H1 (cell line): ENCODE data around the gene TNS3. TPM values are rescaled to one million over a fixed set of nuclear protein-coding genes. Genes with fewer than 3 reads are reported as not detected.

ENCODE experiments used
- CTCF ChIA-PET: fragments of 300-600 bp; sonication (Branson Sonifier 250); formaldehyde crosslinking; loops from one replicate; lab custom pipeline; 2021; ENCODE audit not compliant: partially characterized antibody; lab: Charles Lee
- POLR2A ChIA-PET: fragments of 300-600 bp; sonication (Branson Sonifier 250); formaldehyde crosslinking; loops from one replicate; lab custom pipeline; 2021; ENCODE audit warnings: inconsistent platforms; ENCODE audit not compliant: partially characterized antibody; lab: Charles Lee
- DNase-seq, 2 experiments: peaks; one replicate each; pipeline versions ENCODE4 v3.0.0 to v3.0.0-alpha.2; 2010 to 2022; ENCODE audit warnings: low spot score in 2 of 2, low read depth in 1 of 2, mixed read lengths in 1 of 2
- FAIRE-seq: peaks from 2 replicates; lab custom pipeline; 2011; peaks lifted over from hg19 to GRCh38; lab: Jason Lieb, UNC
- H2AFZ ChIP-seq: 2 replicates; pipeline ENCODE4 v1.8.1; 2012; ENCODE audit warnings: low read length, inconsistent platforms
- H2AK5ac ChIP-seq: 2 replicates; pipeline ENCODE4 v1.6.1; 2013; ENCODE audit warnings: low read depth, low read length
- H2BK120ac ChIP-seq: replicated peaks from 2 replicates; pipeline ENCODE3; 2013; ENCODE audit warnings: low read depth, low read length, inconsistent platforms
- H2BK12ac ChIP-seq: 2 replicates; pipeline ENCODE4 v1.6.1; 2013; ENCODE audit warnings: low read depth, low read length
- H2BK15ac ChIP-seq: 2 replicates; pipeline ENCODE4 v1.6.1; 2013; ENCODE audit warnings: low read length
- H2BK20ac ChIP-seq: 2 replicates; pipeline ENCODE4 v1.6.1; 2013; ENCODE audit warnings: low read length
- H2BK5ac ChIP-seq: 2 replicates; pipeline ENCODE4 v1.6.1; 2013; ENCODE audit warnings: low read depth, low read length
- H3K14ac ChIP-seq: 2 replicates; pipeline ENCODE4 v1.6.1; 2013; ENCODE audit warnings: inconsistent platforms; ENCODE audit not compliant: insufficient read length
- H3K18ac ChIP-seq: 2 replicates; pipeline ENCODE4 v1.6.1; 2013; ENCODE audit warnings: low read length; ENCODE audit errors: extremely low read depth
- H3K23ac ChIP-seq: 2 replicates; pipeline ENCODE4 v1.6.1; 2013; ENCODE audit warnings: inconsistent platforms; ENCODE audit not compliant: insufficient read length
- H3K23me2 ChIP-seq: 2 replicates; pipeline ENCODE4 v1.6.1; 2013; ENCODE audit warnings: low read depth, low read length
- H3K27ac ChIP-seq: 2 replicates; pipeline ENCODE4 v1.6.1; 2011; ENCODE audit warnings: low read depth, low read length, inconsistent platforms
- H3K27me3 ChIP-seq, 4 experiments: replicated peaks in 1 of 4; 1 replicate in 1 of 4; 2 replicates in 3 of 4; pipeline versions ENCODE4 v1.6.1 to v1.8.1; 2011 to 2013; ENCODE audit warnings: low read length in 3 of 4, mild to moderate bottlenecking in 3 of 4, inconsistent platforms in 2 of 4, mixed read lengths in 2 of 4, moderate library complexity in 1 of 4; ENCODE audit not compliant: control insufficient read depth in 3 of 4, insufficient read depth in 3 of 4; ENCODE audit errors: extremely low read depth in 1 of 4
- H3K36me3 ChIP-seq, 4 experiments: 2 replicates each; pipeline versions ENCODE4 v1.6.1 to v1.8.1; 2011 to 2013; ENCODE audit warnings: mild to moderate bottlenecking in 4 of 4, low read length in 3 of 4, moderate library complexity in 2 of 4, control low read depth in 1 of 4, inconsistent platforms in 1 of 4; ENCODE audit not compliant: insufficient read depth in 4 of 4, control insufficient read depth in 2 of 4
- H3K4ac ChIP-seq: replicated peaks from 2 replicates; pipeline ENCODE3; 2013; ENCODE audit warnings: low read length, low read depth, mixed read lengths, inconsistent platforms; ENCODE audit not compliant: insufficient read length
- H3K4me1 ChIP-seq, 4 experiments: replicated peaks in 1 of 4; 1 replicate in 1 of 4; 2 replicates in 3 of 4; pipeline versions ENCODE4 v1.6.1 to v1.8.1; 2011 to 2013; ENCODE audit warnings: low read length in 3 of 4, inconsistent platforms in 2 of 4, mixed read lengths in 1 of 4; ENCODE audit not compliant: insufficient read depth in 4 of 4, control insufficient read depth in 3 of 4
- H3K4me2 ChIP-seq, 2 experiments: 2 replicates each; pipeline versions ENCODE4 v1.6.1 to v1.8.1; 2011 to 2013; ENCODE audit warnings: low read depth in 2 of 2, low read length in 2 of 2, control low read depth in 1 of 2, inconsistent platforms in 1 of 2, mild to moderate bottlenecking in 1 of 2; ENCODE audit not compliant: insufficient read depth in 1 of 2
- H3K4me3 ChIP-seq, 4 experiments: fragments of 200-600, 300-600 bp in 1 of 4; sonication (generic), shearing (Covaris generic), sonication (Bioruptor Twin) in 1 of 4; 2 replicates each; pipeline versions ENCODE4 v1.5.1 to v1.8.1; 2011 to 2016; ENCODE audit warnings: low read length in 4 of 4, low read depth in 3 of 4, control low read depth in 2 of 4, inconsistent platforms in 2 of 4, mild to moderate bottlenecking in 2 of 4, mixed read lengths in 1 of 4, moderate library complexity in 1 of 4; ENCODE audit not compliant: insufficient read depth in 2 of 4; ENCODE audit errors: extremely low read depth in 1 of 4
- H3K56ac ChIP-seq: replicated peaks from 2 replicates; pipeline ENCODE3; 2013; ENCODE audit warnings: low read depth, mild to moderate bottlenecking, mixed read lengths, low read length, inconsistent platforms; ENCODE audit not compliant: insufficient read length
- H3K79me1 ChIP-seq: 2 replicates; pipeline ENCODE4 v1.6.1; 2013; ENCODE audit warnings: low read depth, low read length, control low read depth
- H3K79me2 ChIP-seq, 2 experiments: 2 replicates each; pipeline versions ENCODE4 v1.6.1 to v1.8.1; 2012 to 2013; ENCODE audit warnings: low read length in 2 of 2, mild to moderate bottlenecking in 2 of 2, inconsistent platforms in 1 of 2; ENCODE audit not compliant: insufficient read depth in 2 of 2, control insufficient read depth in 1 of 2
- H3K9ac ChIP-seq, 4 experiments: replicated peaks in 1 of 4; 1 replicate in 1 of 4; 2 replicates in 3 of 4; pipeline versions ENCODE4 v1.6.1 to v1.8.1; 2011 to 2013; ENCODE audit warnings: low read depth in 3 of 4, low read length in 3 of 4, control low read depth in 2 of 4, mild to moderate bottlenecking in 2 of 4, moderate library complexity in 2 of 4, inconsistent platforms in 1 of 4; ENCODE audit errors: extremely low read depth in 1 of 4
- H3K9me3 ChIP-seq, 2 experiments: 2 replicates each; pipeline versions ENCODE4 v1.6.1 to v1.8.1; 2012 to 2013; ENCODE audit warnings: mild to moderate bottlenecking in 2 of 2, moderate library complexity in 2 of 2, control low read depth in 1 of 2, inconsistent platforms in 1 of 2, low read depth in 1 of 2, low read length in 1 of 2, mixed read lengths in 1 of 2; ENCODE audit not compliant: insufficient read depth in 2 of 2
- H4K20me1 ChIP-seq, 2 experiments: replicated peaks in 1 of 2; 2 replicates each; pipeline versions ENCODE3 to v1.8.1; 2011 to 2013; ENCODE audit warnings: inconsistent platforms in 2 of 2, low read length in 2 of 2, mild to moderate bottlenecking in 1 of 2; ENCODE audit not compliant: insufficient read depth in 2 of 2, control insufficient read depth in 1 of 2
- H4K5ac ChIP-seq: 2 replicates; pipeline ENCODE4 v1.6.1; 2013; ENCODE audit warnings: low read length, low read depth, mixed read lengths, inconsistent platforms; ENCODE audit not compliant: insufficient read length
- H4K8ac ChIP-seq: 2 replicates; pipeline ENCODE4 v1.8.0; 2013; ENCODE audit warnings: mild to moderate bottlenecking, moderate library complexity, low read length, inconsistent platforms; ENCODE audit not compliant: insufficient read depth; ENCODE audit errors: extremely low read depth
- H4K91ac ChIP-seq: replicated peaks from 2 replicates; pipeline ENCODE3; 2013; ENCODE audit warnings: low read length, mixed read lengths, inconsistent platforms; ENCODE audit not compliant: insufficient read length
- BACH1 ChIP-seq: IDR thresholded peaks from 2 replicates; pipeline ENCODE4 v1.6.1; 2012; ENCODE audit warnings: low read length, improper control_type of control experiment
- CHD1 ChIP-seq: IDR thresholded peaks from 2 replicates; pipeline ENCODE4 v1.6.1; 2012; ENCODE audit warnings: low read depth, low read length, improper control_type of control experiment
- CHD2 ChIP-seq: IDR thresholded peaks from 2 replicates; pipeline ENCODE4 v1.6.1; 2012; ENCODE audit warnings: low read length, improper control_type of control experiment
- CTBP2 ChIP-seq: IDR thresholded peaks from 2 replicates; pipeline ENCODE4 v1.7.0; 2011; ENCODE audit warnings: borderline replicate concordance, mild to moderate bottlenecking, moderate library complexity, mixed read lengths, low read length; ENCODE audit not compliant: insufficient read depth, insufficient read length
- EGR1 ChIP-seq: IDR thresholded peaks from 2 replicates; pipeline ENCODE4 v1.6.1; 2011; ENCODE audit warnings: low read depth, low read length, borderline replicate concordance
- GABPA ChIP-seq: IDR thresholded peaks from 2 replicates; pipeline ENCODE4 v1.6.1; 2011; ENCODE audit warnings: mild to moderate bottlenecking, low read length, moderate library complexity, borderline replicate concordance; ENCODE audit not compliant: insufficient read depth
- KDM1A ChIP-seq: fragments of 200-600, 300-600 bp; sonication (generic); IDR thresholded peaks from 2 replicates; pipeline ENCODE4 v1.7.1; 2016; ENCODE audit warnings: mild to moderate bottlenecking, low read length, borderline replicate concordance
- KDM5A ChIP-seq: fragments of 200-600 bp; IDR thresholded peaks from 2 replicates; pipeline ENCODE4 v1.7.1; 2012; ENCODE audit warnings: mild to moderate bottlenecking, low read length, inconsistent platforms, mixed read lengths
- RNF2 ChIP-seq: fragments of 200-900, 300-1000 bp; sonication (generic); IDR thresholded peaks from 2 replicates; pipeline ENCODE4 v1.7.1; 2016; ENCODE audit warnings: borderline replicate concordance, low read depth, mild to moderate bottlenecking, antibody characterized with exemption, low read length; ENCODE audit not compliant: poor library complexity, severe bottlenecking; ENCODE audit errors: missing control alignments
- TCF12 ChIP-seq: IDR thresholded peaks from 2 replicates; pipeline ENCODE4 v1.6.1; 2011; ENCODE audit warnings: low read depth, mild to moderate bottlenecking, low read length
- WGBS, 2 experiments: shearing (Covaris generic) in 1 of 2; methylation state at CpG; one replicate each; pipeline versions ENCODE4 v1.1.6 to v1.1.7; 2013 to 2015; ENCODE audit warnings: low lambda C conversion rate in 2 of 2, mixed read lengths in 2 of 2, inconsistent platforms in 1 of 2, low coverage in 1 of 2, missing lambda C conversion rate in 1 of 2; ENCODE audit not compliant: insufficient replicate concordance in 2 of 2, insufficient coverage in 1 of 2, insufficient read length in 1 of 2; ENCODE audit errors: extremely low coverage in 1 of 2, missing lambda C conversion rate in 1 of 2; 5-methylcytosine and 5-hydroxymethylcytosine counted together
- polyA plus RNA-seq, 7 experiments: library from polyadenylated mRNA; depleted of rRNA in 3 of 7; stranded (reverse) in 5 of 7; unstranded in 2 of 7; fragments of >200 nt in 5 of 7; fragments of 200-250 nt in 2 of 7; gene quantifications; 1 replicate in 5 of 7; 2 replicates in 1 of 7; 4 replicates in 1 of 7; pipeline versions ENCODE4 v1.2.1 to v1.2.3, GENCODE V29; 2011 to 2013; ENCODE audit warnings: missing spikeins in 2 of 7, mixed read lengths in 2 of 7
- total RNA-seq: library from RNA; stranded (reverse); fragmentation: NEBNext Ultra II Directional; extraction: Animal tissue kit (Norgen Biotek cat#: 25700); gene quantifications from 2 replicates; pipeline ENCODE4 v1.2.1, GENCODE V29; 2021
- TF ChIP-seq, protein P1 (sequence below), 3 experiments: IDR thresholded peaks; 1 replicate in 2 of 3; 2 replicates in 1 of 3; pipeline versions ENCODE4 v1.5.1 to v1.6.1; 2011; ENCODE audit warnings: low read length in 3 of 3, mild to moderate bottlenecking in 3 of 3, inconsistent platforms in 2 of 3, low read depth in 1 of 3, moderate library complexity in 1 of 3; ENCODE audit not compliant: insufficient read depth in 1 of 3; ENCODE audit errors: control extremely low read depth in 1 of 3

Gene TNS3
- total and polyA plus RNA-seq, 2 of the 8 experiments (the other 6 are each of a cell fraction or from before 2014, with no cell fraction given), result 11.9 to 24.2 TPM

DNA sequence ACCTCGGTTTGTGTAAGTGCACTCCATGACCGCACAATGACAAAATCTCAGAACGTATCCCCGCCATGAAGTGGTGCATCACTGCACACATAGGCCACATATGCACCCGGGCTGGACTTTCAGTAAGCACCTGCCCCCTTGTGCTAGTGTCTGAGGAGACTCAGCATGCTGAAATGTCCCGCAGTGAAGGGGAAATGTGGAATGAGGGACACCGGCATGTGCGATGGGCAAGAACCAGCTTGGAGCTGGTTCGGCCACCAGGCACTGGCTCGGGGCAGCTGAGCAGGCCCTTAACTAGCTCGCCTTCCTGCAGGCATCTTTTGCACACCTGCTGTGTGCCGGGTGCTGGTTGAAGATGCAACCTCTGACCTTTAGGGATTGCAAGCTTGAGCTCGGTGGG is 49.8 kb upstream of the TNS3 start:
- Histone ChIP-seq H2BK15ac (no peak overlapping the region), H2BK20ac (no peak overlapping the region), H3K79me2 (no peaks in the 10 kb centered on the region), H3K4me1 (peaks cover 0 to 17% (median 8%) of the 10 kb centered on the region in 4 experiments; a peak in 6 of 7 replicates), H3K9ac (no peak overlapping the region), H3K14ac (no peak overlapping the region), H4K91ac (no peak overlapping the region), H3K36me3 (no peaks in the 10 kb centered on the region), H3K9me3 (no peaks in the 10 kb centered on the region; a peak in 1 of 4 replicates), H3K18ac (no peak overlapping the region), H3K23ac (no peak overlapping the region), H2BK120ac (no peak overlapping the region), H3K56ac (no peak overlapping the region), H3K4me2 (no peak overlapping the region), H2BK12ac (no peak overlapping the region), H3K23me2 (peaks cover 3% of the 10 kb centered on the region; the same call in 1 of the 2 replicates), H2AFZ (no peak overlapping the region), H4K8ac (no peak overlapping the region; the same call in 1 of the 2 replicates), H3K27me3 (peaks cover 0 to 4% (median 0%) of the 10 kb centered on the region in 4 experiments; a peak in 3 of 7 replicates), H3K4ac (no peak overlapping the region), H3K4me3 (no peak overlapping the region), H3K27ac (no peak overlapping the region), H2BK5ac (0 out of 2 replicates have a peak overlapping the region, but pooled peaks have one; percentile 19), H4K20me1 (no peaks in the 10 kb centered on the region), H2AK5ac (no peak overlapping the region), H3K79me1 (no peaks in the 10 kb centered on the region), H4K5ac (no peak overlapping the region)
- ChIA-PET CTCF (interaction anchor here (0.7 to 1.0 kb wide), 3 partner anchors 22 to 271 kb away, joined by 3 to 4 read pairs (median 4); no protein-coding TSS in a partner anchor), POLR2A (no interaction called here)
- DNase-seq (no peak), FAIRE-seq (no peak)
- 90% methylated on average over 13 of the region's 13 CpGs; no CpG with 5 or more reads in 1 of the 2 experiments for WGBS, 2 experiments
- TF ChIP-seq CHD2 (no peak), GABPA (no peak), RNF2 (no peak), CHD1 (no peak), CTBP2 (no peak), BACH1 (no peak), TCF12 (no peak), EGR1 (no peak), KDM5A (no peak), KDM1A (no peak)
- TF ChIP-seq, protein P1, sequence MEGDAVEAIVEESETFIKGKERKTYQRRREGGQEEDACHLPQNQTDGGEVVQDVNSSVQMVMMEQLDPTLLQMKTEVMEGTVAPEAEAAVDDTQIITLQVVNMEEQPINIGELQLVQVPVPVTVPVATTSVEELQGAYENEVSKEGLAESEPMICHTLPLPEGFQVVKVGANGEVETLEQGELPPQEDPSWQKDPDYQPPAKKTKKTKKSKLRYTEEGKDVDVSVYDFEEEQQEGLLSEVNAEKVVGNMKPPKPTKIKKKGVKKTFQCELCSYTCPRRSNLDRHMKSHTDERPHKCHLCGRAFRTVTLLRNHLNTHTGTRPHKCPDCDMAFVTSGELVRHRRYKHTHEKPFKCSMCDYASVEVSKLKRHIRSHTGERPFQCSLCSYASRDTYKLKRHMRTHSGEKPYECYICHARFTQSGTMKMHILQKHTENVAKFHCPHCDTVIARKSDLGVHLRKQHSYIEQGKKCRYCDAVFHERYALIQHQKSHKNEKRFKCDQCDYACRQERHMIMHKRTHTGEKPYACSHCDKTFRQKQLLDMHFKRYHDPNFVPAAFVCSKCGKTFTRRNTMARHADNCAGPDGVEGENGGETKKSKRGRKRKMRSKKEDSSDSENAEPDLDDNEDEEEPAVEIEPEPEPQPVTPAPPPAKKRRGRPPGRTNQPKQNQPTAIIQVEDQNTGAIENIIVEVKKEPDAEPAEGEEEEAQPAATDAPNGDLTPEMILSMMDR (IDR thresholded peaks at IDR 0.05; ENCODE audit: control extremely low read depth in 1 of 3, insufficient read depth in 1 of 3, low read depth in 1 of 3, low read length in 3 of 3), result no peak
